MCF 10A (cell line): ENCODE data around the gene KLHL36. TPM values are rescaled to one million over a fixed set of nuclear protein-coding genes. Genes with fewer than 3 reads are reported as not detected.
A peak's percentile ranks its signal among the peaks of the same experiment; 100 is the strongest.

ENCODE experiments used
- Bru-seq: library from RNA; stranded (reverse); fragments of 400-500 nt; gene quantifications from one replicate; lab custom pipeline; 2021; lab: Mats Ljungman, UMichigan
- BruChase-seq, 2 experiments: library from RNA; stranded (reverse); fragments of 400-500 nt; gene quantifications; one replicate each; lab custom pipeline; 2021; lab: Mats Ljungman, UMichigan
- BruUV-seq: library from RNA; stranded (reverse); fragments of 400-500 nt; replicated peaks from 2 replicates; lab custom pipeline; 2021; lab: Mats Ljungman, UMichigan
- CTCF ChIA-PET: fragments of 300-600 bp; sonication (Branson Sonifier 250); formaldehyde crosslinking; extraction: SDS; loops from one replicate; lab custom pipeline; 2021; ENCODE audit warnings: antibody characterized with exemption, inconsistent platforms; lab: Yijun Ruan, JAX
- POLR2A ChIA-PET: fragments of 300-600, 350-650 bp; sonication (Branson Sonifier 250); formaldehyde crosslinking; extraction: SDS; loops from one replicate; lab custom pipeline; 2020; ENCODE audit warnings: antibody characterized with exemption, inconsistent platforms; lab: Yijun Ruan, JAX
- DNase-seq: peaks from one replicate; pipeline ENCODE4 v3.0.0-alpha.2; 2018; ENCODE audit not compliant: unreplicated experiment
- H3K27ac Mint-ChIP-seq: one replicate; pipeline ENCODE4 v1.8.0; 2022; ENCODE audit warnings: mild to moderate bottlenecking, low read depth, mixed read lengths; ENCODE audit not compliant: unreplicated experiment
- H3K27me3 Mint-ChIP-seq: one replicate; pipeline ENCODE4 v1.8.0; 2022; ENCODE audit warnings: mixed read lengths; ENCODE audit not compliant: insufficient read depth, unreplicated experiment
- H3K36me3 Mint-ChIP-seq: one replicate; pipeline ENCODE4 v1.8.0; 2022; ENCODE audit warnings: mild to moderate bottlenecking, moderate library complexity, mixed read lengths; ENCODE audit not compliant: insufficient read depth, unreplicated experiment
- H3K4me1 Mint-ChIP-seq: one replicate; pipeline ENCODE4 v1.8.0; 2022; ENCODE audit warnings: mixed read lengths; ENCODE audit not compliant: insufficient read depth, unreplicated experiment
- H3K4me3 Mint-ChIP-seq: one replicate; pipeline ENCODE4 v1.8.0; 2022; ENCODE audit warnings: mild to moderate bottlenecking, moderate library complexity, mixed read lengths; ENCODE audit not compliant: unreplicated experiment
- H3K9me3 Mint-ChIP-seq: one replicate; pipeline ENCODE4 v1.8.0; 2022; ENCODE audit warnings: mixed read lengths; ENCODE audit not compliant: unreplicated experiment
- CTCF ChIP-seq: fragments of 200-600 bp; IDR thresholded peaks from one replicate; pipeline ENCODE4 v1.8.0; 2022; ENCODE audit warnings: antibody characterized with exemption, mild to moderate bottlenecking; ENCODE audit not compliant: unreplicated experiment
- intact Hi-C: fragments of 100-400 bp; cut with micrococcal nuclease; formaldehyde crosslinking; loops from 2 replicates; pipeline ENCODE4 v1.14.1; 2022
- long read RNA-seq: library from polyadenylated mRNA; stranded (forward); transcript quantifications from one replicate; pipeline ENCODE4 v2.0.0, GENCODE V29; 2022
- total RNA-seq: library from RNA; stranded (reverse); gene quantifications from 2 replicates; pipeline ENCODE4 v1.2.3, GENCODE V29; 2022

Gene KLHL36
- total RNA-seq (38.4 and 41.9 TPM in 2 replicates), Bru-seq, nascent RNA (percentile 65 among the genes with signal in this experiment), BruChase-seq, experiment 1, labeled RNA remaining after a 6-hour chase (percentile 77 among the genes with signal in this experiment), BruChase-seq, experiment 2, labeled RNA remaining after a 2-hour chase (percentile 64 among the genes with signal in this experiment)
- long read RNA-seq, full-length matches to known transcripts: 17 of 47 reads
- long read RNA-seq, partial matches to known transcripts: 2 of 47 reads
- long read RNA-seq, other reads (novel, unspliced or antisense): 28 of 47 reads

GRCh38 chr16:84647828-84648594, at the start of gene KLHL36:
Gene KLHL36, plus strand, starts transcription at chr16:84648511. Its CDS starts 2,357 bp downstream, at chr16:84650868.
- intact Hi-C loops: no loop called here
- no peak for TF ChIP-seq CTCF
- Mint-ChIP-seq H3K4me1 (peaks cover 24% of the 10 kb centered on the region), H3K9me3 (no peaks in the 10 kb centered on the region), H3K27ac (peak within 1 kb of the TSS; percentile 66), H3K36me3 (peaks cover 25% of the 10 kb centered on the region), H3K4me3 (peak within 1 kb of the TSS; percentile 86), H3K27me3 (no peaks in the 10 kb centered on the region)
- POLR2A ChIA-PET: interaction anchor here (0.6 to 2.2 kb wide), 6 partner anchors 25 to 91 kb away, joined by 3 to 9 read pairs (median 3); no protein-coding TSS in a partner anchor
- DNase-seq: peak; percentile 23
- CTCF ChIA-PET: interaction anchor here (1.2 to 1.7 kb wide), 5 partner anchors 25 to 91 kb away, joined by 3 to 6 read pairs (median 5); no protein-coding TSS in a partner anchor
- no TSS peak for BruUV-seq

- Mint-ChIP-seq H3K27me3 (no peaks in the 10 kb centered on the region), H3K9me3 (no peaks in the 10 kb centered on the region), H3K4me3 (no peak overlapping the region), H3K27ac (no peak overlapping the region), H3K4me1 (peaks cover 10% of the 10 kb centered on the region), H3K36me3 (peaks cover 13% of the 10 kb centered on the region)
- intact Hi-C loops: no loop called here
- POLR2A ChIA-PET: no interaction called here
- no TSS peak for BruUV-seq
- DNase-seq: peak; percentile 35
- CTCF ChIA-PET: no interaction called here
- TF ChIP-seq CTCF: no peak
These were observed 48.6 kb upstream of the KLHL36 start for GRCh38 chr16:84599521-84600202.

- POLR2A ChIA-PET: interaction anchor here (0.6 to 1.2 kb wide), 2 partner anchors 15 to 131 kb away, joined by 4 to 5 read pairs; no protein-coding TSS in a partner anchor
- intact Hi-C loops: no loop called here
- H3K27me3 Mint-ChIP-seq: no peaks in the 10 kb centered on the region
- TF ChIP-seq CTCF: no peak
- BruUV-seq: no TSS peak
- H3K36me3 Mint-ChIP-seq: peaks cover 13% of the 10 kb centered on the region
- CTCF ChIA-PET: interaction anchor here (0.7 to 2.5 kb wide), 2 partner anchors 22 to 38 kb away, joined by 3 to 9 read pairs; no protein-coding TSS in a partner anchor
- H3K4me1 Mint-ChIP-seq: peaks cover 10% of the 10 kb centered on the region
- H3K4me3 Mint-ChIP-seq: no peak overlapping the region
- no peaks in the 10 kb centered on the region for H3K9me3 Mint-ChIP-seq
- no peak overlapping the region for H3K27ac Mint-ChIP-seq
- DNase-seq: no peak
These were observed 47.7 kb upstream of the KLHL36 start for GRCh38 chr16:84600343-84601229.
